ENCODE data around the gene FBXL19. TPM values are rescaled to one million over a fixed set of nuclear protein-coding genes. Genes with fewer than 3 reads are reported as not detected.

The FBXL19 gene
- total and polyA plus RNA-seq, 2 donors (not counting 1 experiment from before 2014, with no cell fraction given): 9.0 to 25.0 TPM

DNA sequence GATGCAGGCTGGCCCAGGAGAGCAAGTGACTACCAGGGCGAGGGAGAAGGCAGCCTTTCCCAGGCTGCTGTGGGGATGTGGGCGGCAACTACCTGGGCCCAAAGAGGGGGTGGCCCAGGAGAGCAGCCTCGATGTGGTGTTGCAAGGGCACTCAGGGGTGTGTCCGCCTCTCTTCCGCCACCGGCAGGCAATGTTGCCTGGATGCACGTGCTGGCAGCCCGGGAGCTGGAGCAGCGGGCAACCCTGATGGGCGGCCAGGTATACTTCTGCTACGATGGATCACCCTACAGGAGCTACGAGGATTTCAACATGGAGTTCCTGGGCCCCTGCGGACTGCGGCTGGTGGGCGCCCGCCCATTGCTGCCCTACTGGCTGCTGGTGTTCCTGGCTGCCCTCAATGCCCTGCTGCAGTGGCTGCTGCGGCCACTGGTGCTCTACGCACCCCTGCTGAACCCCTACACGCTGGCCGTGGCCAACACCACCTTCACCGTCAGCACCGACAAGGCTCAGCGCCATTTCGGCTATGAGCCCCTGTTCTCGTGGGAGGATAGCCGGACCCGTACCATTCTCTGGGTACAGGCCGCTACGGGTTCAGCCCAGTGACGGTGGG is 64.3 kb downstream of the FBXL19 start:
- Histone ChIP-seq H4K20me1 (ENCODE audit: control insufficient read depth, insufficient read depth, low read length, poor library complexity, severe bottlenecking) (no peaks in the 10 kb centered on the region), H3K4me1 (ENCODE audit: control insufficient read depth in 2 of 2, insufficient read depth in 2 of 2, low read length in 2 of 2) (peaks cover 3 to 6% of the 10 kb centered on the region in 2 donors), H3K27ac (ENCODE audit: low read length in 2 of 2) (no peak overlapping the region), H3K4me3 (ENCODE audit: control extremely low read depth in 1 of 5, extremely low read depth in 1 of 5, insufficient read depth in 1 of 5, low read depth in 2 of 5, low read length in 4 of 5) (no peak overlapping the region), H3K27me3 (replicated peaks in 1 of 4; ENCODE audit: control extremely low read depth in 1 of 4, control insufficient read depth in 3 of 4, insufficient read depth in 4 of 4, low read length in 3 of 4) (no peaks in the 10 kb centered on the region), H3K9me3 (ENCODE audit: control extremely low read depth in 1 of 3, control insufficient read depth in 2 of 3, insufficient read depth in 1 of 3, low read length in 2 of 3) (no peaks in the 10 kb centered on the region), H3K9ac (ENCODE audit: low read length) (no peak overlapping the region), H3K36me3 (replicated peaks in 1 of 2; ENCODE audit: control extremely low read depth in 1 of 2, control insufficient read depth in 1 of 2, extremely low read depth in 1 of 2, insufficient read depth in 2 of 2, low read length in 1 of 2) (peaks cover 0 to 13% of the 10 kb centered on the region in 2 experiments), H3K79me2 (ENCODE audit: control insufficient read depth, insufficient read depth, low read length) (no peaks in the 10 kb centered on the region), H3K4me2 (replicated peaks; ENCODE audit: low read depth, low read length, poor library complexity, severe bottlenecking) (no peak overlapping the region), H2AFZ (ENCODE audit: insufficient read depth, low read depth, low read length, poor library complexity, severe bottlenecking) (no peak overlapping the region)
- H3K4me1 Mint-ChIP-seq: no peaks in the 10 kb centered on the region
- intact Hi-C loops (cut with micrococcal nuclease): loop anchor here (5.0 kb wide), 1 partner anchor 170 kb away; no protein-coding TSS in a partner anchor
- TF ChIP-seq EZH2 (IDR thresholded peaks at IDR 0.05; ENCODE audit: borderline replicate concordance, insufficient read depth, low read depth, low read length, poor library complexity, severe bottlenecking): no peak
- TF ChIP-seq, protein P1, sequence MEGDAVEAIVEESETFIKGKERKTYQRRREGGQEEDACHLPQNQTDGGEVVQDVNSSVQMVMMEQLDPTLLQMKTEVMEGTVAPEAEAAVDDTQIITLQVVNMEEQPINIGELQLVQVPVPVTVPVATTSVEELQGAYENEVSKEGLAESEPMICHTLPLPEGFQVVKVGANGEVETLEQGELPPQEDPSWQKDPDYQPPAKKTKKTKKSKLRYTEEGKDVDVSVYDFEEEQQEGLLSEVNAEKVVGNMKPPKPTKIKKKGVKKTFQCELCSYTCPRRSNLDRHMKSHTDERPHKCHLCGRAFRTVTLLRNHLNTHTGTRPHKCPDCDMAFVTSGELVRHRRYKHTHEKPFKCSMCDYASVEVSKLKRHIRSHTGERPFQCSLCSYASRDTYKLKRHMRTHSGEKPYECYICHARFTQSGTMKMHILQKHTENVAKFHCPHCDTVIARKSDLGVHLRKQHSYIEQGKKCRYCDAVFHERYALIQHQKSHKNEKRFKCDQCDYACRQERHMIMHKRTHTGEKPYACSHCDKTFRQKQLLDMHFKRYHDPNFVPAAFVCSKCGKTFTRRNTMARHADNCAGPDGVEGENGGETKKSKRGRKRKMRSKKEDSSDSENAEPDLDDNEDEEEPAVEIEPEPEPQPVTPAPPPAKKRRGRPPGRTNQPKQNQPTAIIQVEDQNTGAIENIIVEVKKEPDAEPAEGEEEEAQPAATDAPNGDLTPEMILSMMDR (IDR thresholded peaks at IDR 0.05): no peak
- DNase-seq (no peak), ATAC-seq (ENCODE audit: low read depth) (no peak)
- CTCF ChIA-PET: interaction anchor here (0.6 to 1.3 kb wide), 4 partner anchors 15 to 346 kb away, joined by 3 to 5 read pairs (median 3); no protein-coding TSS in a partner anchor
- H3K27me3 Mint-ChIP-seq: no peaks in the 10 kb centered on the region
- 96% methylated on average over 30 of the region's 30 CpGs for WGBS (ENCODE audit: insufficient coverage)
- H3K4me3 Mint-ChIP-seq: no peak overlapping the region
- no peak overlapping the region for H3K27ac Mint-ChIP-seq
- no peaks in the 10 kb centered on the region for H3K9me3 Mint-ChIP-seq (ENCODE audit: insufficient read depth)
- POLR2A ChIA-PET: no interaction called here

DNA sequence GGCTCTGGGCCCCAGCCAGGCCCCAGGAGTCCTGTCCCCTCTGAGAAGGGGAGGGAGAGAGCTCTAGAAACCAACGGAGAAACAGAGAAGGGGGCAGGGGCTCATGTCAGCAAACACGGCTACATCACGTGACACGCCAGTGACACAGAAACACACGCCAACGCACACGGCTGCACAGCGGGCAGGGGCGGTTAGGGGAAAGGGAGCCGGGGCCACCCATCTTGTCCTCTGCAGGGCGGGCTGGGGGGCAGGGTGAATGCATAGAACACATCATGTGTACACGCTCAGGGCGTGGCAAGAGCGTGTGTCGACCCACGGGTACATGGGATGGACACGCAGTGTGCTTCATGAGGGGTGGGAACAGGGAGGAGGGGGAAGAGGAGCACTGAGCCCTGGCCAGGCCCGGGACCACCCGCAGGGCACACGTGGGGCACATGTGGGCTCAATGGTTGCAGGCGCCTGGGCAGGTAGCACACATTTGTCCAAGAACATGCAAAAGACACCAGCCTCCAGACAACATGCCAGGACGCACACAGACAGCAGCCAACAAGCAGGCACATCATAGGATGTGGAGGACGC is 66.2 kb downstream of the FBXL19 start:
- POLR2A ChIA-PET: no interaction called here
- intact Hi-C loops (cut with micrococcal nuclease): loop anchor here (5.0 kb wide), 1 partner anchor 168 kb away; no protein-coding TSS in a partner anchor
- Mint-ChIP-seq H3K4me3 (no peak overlapping the region), H3K4me1 (no peaks in the 10 kb centered on the region), H3K27ac (no peak overlapping the region), H3K9me3 (ENCODE audit: insufficient read depth) (no peaks in the 10 kb centered on the region), H3K27me3 (no peaks in the 10 kb centered on the region)
- H3K4me3 ChIP-seq (ENCODE audit: control extremely low read depth in 1 of 5, extremely low read depth in 1 of 5, insufficient read depth in 1 of 5, low read depth in 2 of 5, low read length in 4 of 5): no peak overlapping the region
- H3K36me3 ChIP-seq (replicated peaks in 1 of 2; ENCODE audit: control extremely low read depth in 1 of 2, control insufficient read depth in 1 of 2, extremely low read depth in 1 of 2, insufficient read depth in 2 of 2, low read length in 1 of 2): peaks cover 0 to 1% of the 10 kb centered on the region in 2 experiments
- H3K4me2 ChIP-seq (replicated peaks; ENCODE audit: low read depth, low read length, poor library complexity, severe bottlenecking): no peak overlapping the region
- CTCF ChIA-PET: no interaction called here
- no peak overlapping the region for H3K27ac ChIP-seq (ENCODE audit: low read length in 2 of 2)
- H3K9ac ChIP-seq (ENCODE audit: low read length): no peak overlapping the region
- no peaks in the 10 kb centered on the region for H3K79me2 ChIP-seq (ENCODE audit: control insufficient read depth, insufficient read depth, low read length)
- H3K9me3 ChIP-seq (ENCODE audit: control extremely low read depth in 1 of 3, control insufficient read depth in 2 of 3, insufficient read depth in 1 of 3, low read length in 2 of 3): no peaks in the 10 kb centered on the region
- TF ChIP-seq, protein P1 (IDR thresholded peaks at IDR 0.05): no peak
- no peak for TF ChIP-seq EZH2 (IDR thresholded peaks at IDR 0.05; ENCODE audit: borderline replicate concordance, insufficient read depth, low read depth, low read length, poor library complexity, severe bottlenecking)
- ATAC-seq (ENCODE audit: low read depth) (no peak), DNase-seq (no peak)
- no peaks in the 10 kb centered on the region for H3K27me3 ChIP-seq (replicated peaks in 1 of 4; ENCODE audit: control extremely low read depth in 1 of 4, control insufficient read depth in 3 of 4, insufficient read depth in 4 of 4, low read length in 3 of 4)
- WGBS (ENCODE audit: insufficient coverage): 95% methylated on average over 21 of the region's 23 CpGs
- no peak overlapping the region for H2AFZ ChIP-seq (ENCODE audit: insufficient read depth, low read depth, low read length, poor library complexity, severe bottlenecking)
- H3K4me1 ChIP-seq (ENCODE audit: control insufficient read depth in 2 of 2, insufficient read depth in 2 of 2, low read length in 2 of 2): peaks cover 3 to 6% of the 10 kb centered on the region in 2 donors
- no peaks in the 10 kb centered on the region for H4K20me1 ChIP-seq (ENCODE audit: control insufficient read depth, insufficient read depth, low read length, poor library complexity, severe bottlenecking)

Data from B cell (primary cell).